Measurements from ENCODE around the gene AFMID. TPM values are rescaled to one million over a fixed set of nuclear protein-coding genes. Genes with fewer than 3 reads are reported as not detected.

The AFMID gene
- total and polyA plus RNA-seq, 9 of the 15 experiments (the other 6 are each of a cell fraction or from before 2014, with no cell fraction given) = 62.1 to 188 (median 74.4) TPM

DNA sequence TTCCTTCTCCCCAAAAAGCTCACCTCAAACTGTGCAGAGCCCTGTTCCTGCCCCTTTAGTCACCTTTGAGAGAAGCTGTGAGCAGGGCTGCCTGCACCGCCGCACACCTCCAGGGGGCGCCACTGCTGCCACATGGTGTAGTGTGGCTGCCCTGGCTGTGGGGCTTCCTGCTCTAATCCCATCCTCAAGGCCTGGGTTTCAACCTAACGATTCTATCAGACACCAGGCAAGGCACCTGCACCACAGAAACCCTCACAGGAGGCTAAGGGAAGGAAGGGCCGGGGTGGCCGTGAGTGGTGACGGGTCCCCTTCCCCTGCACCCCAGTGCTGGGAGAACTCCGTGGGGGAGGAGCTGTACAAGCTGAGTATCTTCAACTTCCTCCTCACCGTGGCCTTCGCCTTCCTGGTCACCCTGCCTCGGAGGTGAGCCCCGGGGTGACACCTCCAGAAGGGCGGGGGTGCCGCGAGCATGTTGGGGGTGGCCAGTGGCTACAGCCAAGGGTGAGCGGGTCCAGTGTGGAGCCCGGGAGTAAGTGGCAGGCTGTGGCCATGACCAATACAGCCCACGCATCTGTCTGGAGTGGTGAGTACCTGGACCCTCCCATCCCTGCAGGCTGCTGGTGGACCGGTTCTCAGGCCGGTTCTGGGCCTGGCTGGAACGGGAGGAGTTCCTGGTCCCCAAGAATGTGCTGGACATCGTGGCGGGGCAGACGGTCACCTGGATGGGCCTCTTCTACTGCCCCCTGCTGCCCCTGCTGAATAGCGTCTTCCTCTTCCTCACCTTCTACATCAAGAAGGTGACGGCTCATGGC is 49.6 kb upstream of the AFMID start (continued):
- TF ChIP-seq, protein P1, sequence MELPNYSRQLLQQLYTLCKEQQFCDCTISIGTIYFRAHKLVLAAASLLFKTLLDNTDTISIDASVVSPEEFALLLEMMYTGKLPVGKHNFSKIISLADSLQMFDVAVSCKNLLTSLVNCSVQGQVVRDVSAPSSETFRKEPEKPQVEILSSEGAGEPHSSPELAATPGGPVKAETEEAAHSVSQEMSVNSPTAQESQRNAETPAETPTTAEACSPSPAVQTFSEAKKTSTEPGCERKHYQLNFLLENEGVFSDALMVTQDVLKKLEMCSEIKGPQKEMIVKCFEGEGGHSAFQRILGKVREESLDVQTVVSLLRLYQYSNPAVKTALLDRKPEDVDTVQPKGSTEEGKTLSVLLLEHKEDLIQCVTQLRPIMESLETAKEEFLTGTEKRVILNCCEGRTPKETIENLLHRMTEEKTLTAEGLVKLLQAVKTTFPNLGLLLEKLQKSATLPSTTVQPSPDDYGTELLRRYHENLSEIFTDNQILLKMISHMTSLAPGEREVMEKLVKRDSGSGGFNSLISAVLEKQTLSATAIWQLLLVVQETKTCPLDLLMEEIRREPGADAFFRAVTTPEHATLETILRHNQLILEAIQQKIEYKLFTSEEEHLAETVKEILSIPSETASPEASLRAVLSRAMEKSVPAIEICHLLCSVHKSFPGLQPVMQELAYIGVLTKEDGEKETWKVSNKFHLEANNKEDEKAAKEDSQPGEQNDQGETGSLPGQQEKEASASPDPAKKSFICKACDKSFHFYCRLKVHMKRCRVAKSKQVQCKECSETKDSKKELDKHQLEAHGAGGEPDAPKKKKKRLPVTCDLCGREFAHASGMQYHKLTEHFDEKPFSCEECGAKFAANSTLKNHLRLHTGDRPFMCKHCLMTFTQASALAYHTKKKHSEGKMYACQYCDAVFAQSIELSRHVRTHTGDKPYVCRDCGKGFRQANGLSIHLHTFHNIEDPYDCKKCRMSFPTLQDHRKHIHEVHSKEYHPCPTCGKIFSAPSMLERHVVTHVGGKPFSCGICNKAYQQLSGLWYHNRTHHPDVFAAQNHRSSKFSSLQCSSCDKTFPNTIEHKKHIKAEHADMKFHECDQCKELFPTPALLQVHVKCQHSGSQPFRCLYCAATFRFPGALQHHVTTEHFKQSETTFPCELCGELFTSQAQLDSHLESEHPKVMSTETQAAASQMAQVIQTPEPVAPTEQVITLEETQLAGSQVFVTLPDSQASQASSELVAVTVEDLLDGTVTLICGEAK (IDR thresholded peaks at IDR 0.05) = peak; percentile 49; the same call in 1 of the 2 replicates
- TF ChIP-seq, protein P1 (CRISPR knock-in tag; IDR thresholded peaks at IDR 0.05) = 0 out of 2 replicates have a peak, but pooled peaks have one; percentile 30
- TF ChIP-seq SMARCA4 (IDR thresholded peaks at IDR 0.05) (peak; percentile 62; the same call in 1 of the 2 replicates), NRF1 (conservative IDR thresholded peaks at IDR 0.05 in 1 of 2, IDR thresholded peaks at IDR 0.05 in 1 of 2) (peak; percentile 49 to 63), KDM1A (IDR thresholded peaks at IDR 0.05) (peak; percentile 5 to 14; a peak in 1 of 4 replicates), MCM5 (IDR thresholded peaks at IDR 0.05; ENCODE audit: low read depth) (no peak)
- TF ChIP-seq, protein P2, sequence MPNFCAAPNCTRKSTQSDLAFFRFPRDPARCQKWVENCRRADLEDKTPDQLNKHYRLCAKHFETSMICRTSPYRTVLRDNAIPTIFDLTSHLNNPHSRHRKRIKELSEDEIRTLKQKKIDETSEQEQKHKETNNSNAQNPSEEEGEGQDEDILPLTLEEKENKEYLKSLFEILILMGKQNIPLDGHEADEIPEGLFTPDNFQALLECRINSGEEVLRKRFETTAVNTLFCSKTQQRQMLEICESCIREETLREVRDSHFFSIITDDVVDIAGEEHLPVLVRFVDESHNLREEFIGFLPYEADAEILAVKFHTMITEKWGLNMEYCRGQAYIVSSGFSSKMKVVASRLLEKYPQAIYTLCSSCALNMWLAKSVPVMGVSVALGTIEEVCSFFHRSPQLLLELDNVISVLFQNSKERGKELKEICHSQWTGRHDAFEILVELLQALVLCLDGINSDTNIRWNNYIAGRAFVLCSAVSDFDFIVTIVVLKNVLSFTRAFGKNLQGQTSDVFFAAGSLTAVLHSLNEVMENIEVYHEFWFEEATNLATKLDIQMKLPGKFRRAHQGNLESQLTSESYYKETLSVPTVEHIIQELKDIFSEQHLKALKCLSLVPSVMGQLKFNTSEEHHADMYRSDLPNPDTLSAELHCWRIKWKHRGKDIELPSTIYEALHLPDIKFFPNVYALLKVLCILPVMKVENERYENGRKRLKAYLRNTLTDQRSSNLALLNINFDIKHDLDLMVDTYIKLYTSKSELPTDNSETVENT (CRISPR knock-in tag; IDR thresholded peaks at IDR 0.05) = peak; percentile 63; the same call in 1 of the 2 replicates
